ENCODE results near the gene PRKN.

DNA sequence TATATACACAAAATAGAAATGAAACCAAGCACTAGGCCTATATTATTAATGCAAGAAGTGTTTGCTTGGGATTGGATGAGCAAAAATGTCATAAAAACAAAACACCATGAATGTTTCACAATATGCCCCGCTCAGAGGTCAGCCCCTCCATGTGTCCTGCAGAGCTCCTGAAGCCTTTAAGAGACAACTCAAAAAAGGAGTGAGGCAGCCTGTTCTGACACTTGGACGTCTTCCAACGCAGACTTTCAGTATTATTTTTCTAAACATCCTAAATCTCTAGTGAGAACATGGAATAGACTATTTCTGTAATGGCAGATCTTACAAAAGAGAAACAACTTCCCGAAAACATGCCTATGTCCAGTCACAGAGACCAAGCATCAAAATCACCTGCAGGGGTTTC is 322.6 kb downstream of the PRKN start:
- TF ChIP-seq, protein P1, sequence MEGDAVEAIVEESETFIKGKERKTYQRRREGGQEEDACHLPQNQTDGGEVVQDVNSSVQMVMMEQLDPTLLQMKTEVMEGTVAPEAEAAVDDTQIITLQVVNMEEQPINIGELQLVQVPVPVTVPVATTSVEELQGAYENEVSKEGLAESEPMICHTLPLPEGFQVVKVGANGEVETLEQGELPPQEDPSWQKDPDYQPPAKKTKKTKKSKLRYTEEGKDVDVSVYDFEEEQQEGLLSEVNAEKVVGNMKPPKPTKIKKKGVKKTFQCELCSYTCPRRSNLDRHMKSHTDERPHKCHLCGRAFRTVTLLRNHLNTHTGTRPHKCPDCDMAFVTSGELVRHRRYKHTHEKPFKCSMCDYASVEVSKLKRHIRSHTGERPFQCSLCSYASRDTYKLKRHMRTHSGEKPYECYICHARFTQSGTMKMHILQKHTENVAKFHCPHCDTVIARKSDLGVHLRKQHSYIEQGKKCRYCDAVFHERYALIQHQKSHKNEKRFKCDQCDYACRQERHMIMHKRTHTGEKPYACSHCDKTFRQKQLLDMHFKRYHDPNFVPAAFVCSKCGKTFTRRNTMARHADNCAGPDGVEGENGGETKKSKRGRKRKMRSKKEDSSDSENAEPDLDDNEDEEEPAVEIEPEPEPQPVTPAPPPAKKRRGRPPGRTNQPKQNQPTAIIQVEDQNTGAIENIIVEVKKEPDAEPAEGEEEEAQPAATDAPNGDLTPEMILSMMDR (conservative IDR thresholded peaks at IDR 0.05), result no peak
- no peak for TF ChIP-seq ZFX (IDR thresholded peaks at IDR 0.05)

All from C4-2B (cell line).